Activated naive CD8-positive, alpha-beta T cell treated with anti-CD3 and anti-CD28 coated beads, Interleukin-2, amount 10 ng/mL, durations not matched to agents 7 days and 5 days (primary cell): ENCODE data around the gene CUL3. TPM values are rescaled to one million over a fixed set of nuclear protein-coding genes. Genes with fewer than 3 reads are reported as not detected.
"Not testable (repeated sequence)": the region's sequence is repeated elsewhere in the genome, so short reads cannot be mapped to it uniquely, and the experiment has no call there.

Source experiments
- ATAC-seq: fragments of 150-1000 bp; cut with Tn5 transposase; one replicate; pipeline ENCODE4 v1.10.0; 2021; ENCODE audit warnings: low read depth, moderate library complexity
- POLR2A ChIA-PET: fragments of 350-600 bp; sonication (Branson Sonifier 250); formaldehyde crosslinking; loops from one replicate; lab custom pipeline; 2021; ENCODE audit warnings: antibody characterized with exemption; lab: Charles Lee
- DNase-seq: peaks from one replicate; pipeline ENCODE4 v3.0.0; 2021
- H3K27ac Mint-ChIP-seq: one replicate; pipeline ENCODE4 v1.8.0; 2022; ENCODE audit warnings: mild to moderate bottlenecking, mixed read lengths
- H3K27me3 Mint-ChIP-seq: one replicate; pipeline ENCODE4 v1.8.0; 2022; ENCODE audit warnings: mild to moderate bottlenecking, moderate library complexity, mixed read lengths
- H3K36me3 Mint-ChIP-seq: one replicate; pipeline ENCODE4 v1.8.0; 2021; ENCODE audit warnings: mild to moderate bottlenecking, mixed read lengths
- H3K4me1 Mint-ChIP-seq: one replicate; pipeline ENCODE4 v1.8.0; 2021; ENCODE audit warnings: mixed read lengths
- H3K4me3 Mint-ChIP-seq: one replicate; pipeline ENCODE4 v1.8.0; 2022; ENCODE audit warnings: mild to moderate bottlenecking, moderate library complexity, mixed read lengths
- H3K9me3 Mint-ChIP-seq: one replicate; pipeline ENCODE4 v1.8.0; 2021; ENCODE audit warnings: mixed read lengths
- total RNA-seq, 2 experiments: library from RNA; stranded (reverse); gene quantifications; one replicate each; pipeline ENCODE4 v1.2.3, GENCODE V29; 2021

CUL3 gene
- total RNA-seq, 2 experiments from 2014 or later, result 78.4 to 81.5 TPM

DNA sequence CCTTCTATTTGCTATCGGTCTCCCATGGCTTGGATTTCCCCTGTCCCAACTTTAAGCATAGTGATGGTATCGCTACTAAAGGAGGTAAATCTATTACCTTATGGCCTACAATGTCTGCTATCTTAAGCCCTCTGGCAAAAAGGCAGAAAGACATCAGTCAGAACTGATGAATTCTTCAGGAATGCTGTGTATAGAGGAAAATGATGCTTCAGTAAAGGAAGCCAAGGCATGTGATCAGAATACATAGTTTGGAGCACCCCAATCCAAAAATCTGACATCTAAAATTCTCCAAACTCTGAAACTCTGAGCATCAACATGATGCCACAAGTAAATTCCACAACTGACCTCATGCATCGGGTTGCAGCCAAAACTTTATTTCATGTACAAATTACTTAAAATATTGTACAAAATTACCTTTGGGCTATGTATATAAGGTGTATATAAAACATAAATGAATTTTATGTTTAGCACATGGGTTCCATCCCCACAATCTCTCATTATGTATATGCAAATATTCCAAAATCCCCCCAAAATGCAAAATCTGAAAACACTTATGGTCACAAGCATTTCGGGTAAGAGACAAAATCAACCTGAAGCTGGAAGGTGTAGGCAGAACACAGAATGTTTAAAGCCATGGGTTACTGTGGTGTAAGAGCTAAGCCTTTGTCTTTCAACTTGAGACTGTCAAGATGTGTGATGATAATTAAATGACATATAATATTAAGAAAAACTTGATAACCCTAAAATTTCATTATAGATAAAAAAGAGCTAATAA is 66.2 kb downstream of the CUL3 start:
- H3K36me3 Mint-ChIP-seq, result peaks cover 18% of the 10 kb centered on the region
- ATAC-seq (no peak), DNase-seq (no peak)
- no peaks in the 10 kb centered on the region for H3K27me3 Mint-ChIP-seq
- POLR2A ChIA-PET, result interaction anchor here (1.0 to 1.6 kb wide), 2 partner anchors 31 to 66 kb away, joined by 4 to 5 read pairs; partner anchors contain the start of gene CUL3
- H3K9me3 Mint-ChIP-seq, result no peaks in the 10 kb centered on the region
- H3K27ac Mint-ChIP-seq, result no peak overlapping the region
- no peak overlapping the region for H3K4me3 Mint-ChIP-seq
- H3K4me1 Mint-ChIP-seq, result peaks cover 30% of the 10 kb centered on the region

DNA sequence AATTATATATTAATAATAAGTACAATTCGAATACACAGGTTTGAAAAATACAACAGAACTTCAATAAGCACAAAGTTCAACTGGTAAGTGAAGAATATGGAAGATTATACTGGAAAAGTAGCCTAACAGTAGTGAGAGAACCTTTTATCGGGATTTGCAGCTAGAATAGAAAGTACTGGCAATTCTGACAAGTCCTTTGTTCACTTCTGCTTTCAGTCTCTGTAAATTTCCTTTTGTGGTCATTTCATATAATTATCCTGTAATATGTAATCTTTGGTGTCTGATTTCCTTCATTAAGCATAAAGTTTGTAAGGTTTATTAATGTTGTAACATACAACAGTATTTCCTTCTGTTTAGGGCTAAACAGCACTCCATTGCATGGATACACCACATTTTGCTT is 67.2 kb downstream of the CUL3 start:
- Mint-ChIP-seq H3K27ac (no peak overlapping the region), H3K36me3 (peaks cover 22% of the 10 kb centered on the region)

DNA sequence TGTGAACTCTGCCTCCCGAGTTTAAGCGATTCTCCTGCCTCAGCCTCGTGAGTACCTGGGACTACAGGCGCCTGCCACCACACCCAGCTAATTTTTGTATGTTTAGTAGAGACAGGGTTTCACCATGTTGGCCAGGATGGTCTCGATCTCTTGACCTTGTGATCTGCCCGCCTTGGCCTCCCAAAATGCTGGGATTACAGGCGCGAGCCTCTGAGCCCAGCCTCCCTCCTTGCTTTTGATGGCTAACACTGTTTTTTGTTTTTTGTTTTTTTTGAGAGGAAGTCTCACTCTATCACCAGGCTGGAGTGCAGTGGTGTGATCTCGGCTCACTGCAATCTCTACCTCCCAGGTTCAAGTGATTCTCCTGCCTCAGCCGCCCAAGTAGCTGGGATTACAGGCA is 68.8 kb downstream of the CUL3 start:
- H3K4me1 Mint-ChIP-seq, result peaks cover 21% of the 10 kb centered on the region
- POLR2A ChIA-PET, DNase-seq, H3K27me3 Mint-ChIP-seq, ATAC-seq, H3K9me3 Mint-ChIP-seq, H3K4me3 Mint-ChIP-seq, H3K27ac Mint-ChIP-seq: not testable (repeated sequence)
- H3K36me3 Mint-ChIP-seq, result peaks cover 25% of the 10 kb centered on the region

More for the DNA sequence above, 67.2 kb downstream of the CUL3 start:
- DNase-seq (no peak), ATAC-seq (no peak)
- POLR2A ChIA-PET, result no interaction called here
- Mint-ChIP-seq H3K4me1 (peaks cover 21% of the 10 kb centered on the region), H3K27me3 (no peaks in the 10 kb centered on the region), H3K9me3 (no peaks in the 10 kb centered on the region), H3K4me3 (no peak overlapping the region)

DNA sequence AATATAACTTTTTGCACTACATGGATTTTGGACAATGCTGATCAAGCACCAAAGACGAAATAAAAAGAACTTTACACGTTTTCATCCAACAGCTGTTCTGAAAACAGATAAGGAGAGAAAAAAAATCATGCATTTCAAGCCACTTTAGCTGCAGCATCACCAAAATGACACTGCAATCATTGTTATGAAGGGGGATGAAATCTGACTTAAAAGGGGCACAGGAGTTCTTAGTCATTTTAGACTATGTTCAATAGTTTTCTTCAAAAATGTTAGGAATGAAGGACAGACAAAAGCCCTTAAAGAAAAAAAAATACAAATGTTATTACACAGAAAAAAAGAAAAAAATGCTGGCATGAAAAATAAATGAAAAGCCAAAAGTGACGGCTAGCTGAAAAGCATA is 71.2 kb downstream of the CUL3 start:
- H3K4me3 Mint-ChIP-seq, result no peak overlapping the region
- H3K9me3 Mint-ChIP-seq, result no peaks in the 10 kb centered on the region
- no peaks in the 10 kb centered on the region for H3K27me3 Mint-ChIP-seq
- ATAC-seq (no peak), DNase-seq (no peak)
- H3K36me3 Mint-ChIP-seq, result peaks cover 26% of the 10 kb centered on the region
- peaks cover 15% of the 10 kb centered on the region for H3K4me1 Mint-ChIP-seq
- POLR2A ChIA-PET, result no interaction called here
- H3K27ac Mint-ChIP-seq, result no peak overlapping the region

DNA sequence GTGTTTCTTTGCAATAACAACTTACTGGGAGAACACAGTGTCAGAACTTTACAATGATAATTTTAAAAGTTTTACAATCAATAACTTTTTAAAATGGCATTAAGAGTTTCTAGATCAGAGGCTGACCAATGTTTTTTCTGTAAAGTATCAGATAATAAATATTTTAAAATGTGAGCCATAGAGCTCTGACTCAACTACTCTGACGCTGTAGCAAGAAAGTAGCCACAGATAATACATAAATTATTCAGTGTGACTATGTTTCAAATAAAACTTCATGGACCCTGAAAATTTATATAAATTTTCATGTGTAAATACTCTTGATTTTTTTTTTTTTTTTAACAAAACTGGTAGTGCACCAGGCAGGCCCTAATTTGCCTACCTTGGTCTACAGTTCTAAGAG is 77.4 kb downstream of the CUL3 start:
- POLR2A ChIA-PET, result no interaction called here
- Mint-ChIP-seq H3K4me3 (no peak overlapping the region), H3K9me3 (no peaks in the 10 kb centered on the region), H3K27me3 (no peaks in the 10 kb centered on the region), H3K27ac (no peak overlapping the region), H3K36me3 (peaks cover 27% of the 10 kb centered on the region), H3K4me1 (peaks cover 5% of the 10 kb centered on the region)
- ATAC-seq, result no peak
- DNase-seq, result no peak

DNA sequence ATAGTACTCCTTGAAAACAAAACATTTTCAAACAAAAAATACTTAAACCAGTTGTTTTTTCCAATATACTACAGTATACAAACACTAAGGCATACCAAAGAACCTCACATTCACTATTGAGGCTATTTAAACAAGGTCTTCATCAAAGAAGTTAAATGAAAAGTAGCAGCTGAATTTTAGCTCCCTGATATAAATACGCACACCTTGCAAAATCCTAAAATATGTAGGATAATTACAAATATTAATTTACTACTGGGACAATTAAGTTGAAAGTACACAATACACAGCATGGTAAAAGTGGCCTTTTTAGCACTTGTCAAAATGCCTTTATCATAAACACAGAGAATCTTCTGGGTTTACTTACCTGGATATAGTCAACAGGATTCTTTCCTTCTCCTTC is 78.7 kb downstream of the CUL3 start:
- Mint-ChIP-seq H3K9me3 (no peaks in the 10 kb centered on the region), H3K27me3 (no peaks in the 10 kb centered on the region), H3K36me3 (peaks cover 31% of the 10 kb centered on the region), H3K4me1 (peaks cover 6% of the 10 kb centered on the region), H3K4me3 (no peak overlapping the region), H3K27ac (no peak overlapping the region)
- no peak for ATAC-seq
- no peak for DNase-seq
- POLR2A ChIA-PET, result no interaction called here

DNA sequence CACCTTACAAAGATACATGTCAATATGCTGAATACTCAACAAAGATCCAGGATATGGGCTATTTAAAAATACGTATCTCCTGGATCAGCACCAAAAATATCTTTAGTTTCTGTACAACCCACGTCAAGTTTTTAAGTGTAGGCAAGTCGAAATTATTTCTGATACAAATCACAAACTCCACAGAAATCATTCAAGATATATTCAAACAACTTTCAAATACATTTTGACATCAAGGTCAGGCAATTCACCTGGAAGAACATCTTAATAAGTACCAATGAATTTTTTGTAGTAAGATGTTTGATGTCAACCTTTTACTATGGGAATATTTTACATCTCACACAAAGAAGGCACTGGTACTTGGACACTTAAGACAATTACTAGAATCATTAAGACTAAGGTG is 86.2 kb downstream of the CUL3 start:
- Mint-ChIP-seq H3K27me3 (no peaks in the 10 kb centered on the region), H3K4me3 (no peak overlapping the region), H3K27ac (no peak overlapping the region), H3K36me3 (peaks cover 38% of the 10 kb centered on the region), H3K9me3 (no peaks in the 10 kb centered on the region), H3K4me1 (peaks cover 8% of the 10 kb centered on the region)
- DNase-seq, result no peak
- ATAC-seq, result no peak
- POLR2A ChIA-PET, result no interaction called here

DNA sequence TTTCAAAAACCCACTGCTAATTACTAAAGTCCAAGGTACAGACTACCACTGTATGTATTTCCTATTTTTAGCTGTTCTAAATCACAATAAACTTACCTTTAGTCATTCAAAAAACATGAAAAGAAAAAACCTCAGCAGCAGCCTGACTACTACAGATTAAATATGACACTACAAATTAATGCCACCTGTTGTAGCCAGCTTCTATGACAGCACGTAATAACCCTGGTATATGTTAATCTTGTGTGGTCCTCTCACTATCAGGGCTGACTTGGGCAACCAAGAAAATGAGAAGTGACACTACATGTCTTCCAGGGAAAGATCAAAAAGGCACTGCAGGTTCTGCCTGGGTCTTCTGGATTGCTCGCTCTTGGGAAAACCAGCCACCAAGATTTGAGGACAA is 92.6 kb downstream of the CUL3 start:
- Mint-ChIP-seq H3K4me3 (no peak overlapping the region), H3K36me3 (peaks cover 47% of the 10 kb centered on the region), H3K9me3 (peaks cover 14% of the 10 kb centered on the region), H3K4me1 (peaks cover 18% of the 10 kb centered on the region), H3K27ac (no peak overlapping the region), H3K27me3 (no peaks in the 10 kb centered on the region)
- POLR2A ChIA-PET, result no interaction called here
- no peak for ATAC-seq
- no peak for DNase-seq

DNA sequence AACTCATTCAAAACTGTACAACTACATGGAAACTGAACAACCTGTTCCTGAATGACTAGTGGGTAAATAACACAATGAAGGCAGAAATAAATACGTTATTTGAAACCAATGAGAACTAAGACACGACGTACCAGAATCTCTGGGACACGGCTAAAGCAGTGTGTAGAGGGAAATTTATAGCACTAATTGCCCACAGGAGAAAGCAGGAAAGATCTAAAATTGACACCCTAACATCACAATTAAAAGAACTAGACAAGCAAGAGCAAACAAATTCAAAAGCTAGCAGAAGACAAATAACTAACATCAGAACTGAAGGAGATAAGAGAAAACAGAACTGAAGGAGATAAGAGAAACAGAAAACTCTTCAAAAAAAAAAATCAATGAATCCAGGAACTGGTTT is 97.2 kb downstream of the CUL3 start:
- H3K27me3 Mint-ChIP-seq, POLR2A ChIA-PET, H3K4me3 Mint-ChIP-seq, ATAC-seq, H3K27ac Mint-ChIP-seq, DNase-seq: not testable (repeated sequence)
- H3K36me3 Mint-ChIP-seq, result peaks cover 53% of the 10 kb centered on the region
- H3K9me3 Mint-ChIP-seq, result peaks cover 14% of the 10 kb centered on the region
- peaks cover 20% of the 10 kb centered on the region for H3K4me1 Mint-ChIP-seq

DNA sequence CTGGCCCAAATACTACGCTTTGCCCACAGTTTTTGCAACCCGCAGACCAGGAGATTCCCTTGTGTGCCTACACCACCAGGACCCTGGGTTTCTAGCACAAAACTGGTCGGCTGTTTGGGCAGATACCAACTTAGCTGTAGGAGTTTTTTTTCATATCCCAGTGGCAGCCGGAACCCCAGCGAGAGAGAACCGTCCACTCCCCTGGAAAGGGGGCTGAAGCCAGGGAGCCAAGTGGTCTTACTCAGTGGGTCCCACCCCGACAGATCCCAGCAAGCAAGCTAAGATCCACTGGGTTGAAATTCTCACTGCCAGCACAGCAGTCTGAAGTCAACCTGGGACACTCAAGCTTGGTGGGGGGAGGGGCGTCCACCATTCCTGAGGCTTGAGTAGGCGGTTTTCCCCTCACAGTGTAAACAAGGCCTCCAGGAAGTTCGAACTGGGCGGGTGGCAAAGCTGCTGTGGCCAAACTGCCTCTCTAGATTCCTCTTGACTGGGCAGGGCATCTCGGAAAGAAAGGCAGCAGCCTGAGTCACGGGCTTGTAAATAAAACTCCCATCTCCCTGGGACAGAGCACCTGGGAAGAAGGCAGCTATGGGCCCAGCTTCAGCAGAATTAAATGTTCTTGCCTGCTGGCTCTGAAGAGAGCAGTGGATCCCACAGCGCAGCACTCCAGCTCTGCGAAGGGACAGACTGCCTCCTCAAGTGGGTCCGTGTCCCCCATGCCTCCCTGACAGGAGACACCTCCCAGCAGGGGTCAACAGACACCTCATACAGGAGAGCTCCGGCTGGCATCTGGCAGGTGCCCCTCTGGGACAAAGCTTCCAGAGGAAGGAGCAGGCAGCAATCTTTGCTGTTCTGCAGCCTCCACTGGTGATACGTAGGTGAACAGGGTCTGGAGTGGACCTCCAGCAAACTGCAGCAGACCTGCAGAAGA is 99.8 kb downstream of the CUL3 start:
- DNase-seq, H3K4me3 Mint-ChIP-seq, POLR2A ChIA-PET, H3K27ac Mint-ChIP-seq, ATAC-seq, H3K27me3 Mint-ChIP-seq: not testable (repeated sequence)
- Mint-ChIP-seq H3K36me3 (peaks cover 45% of the 10 kb centered on the region), H3K9me3 (peaks cover 14% of the 10 kb centered on the region), H3K4me1 (peaks cover 22% of the 10 kb centered on the region)

DNA sequence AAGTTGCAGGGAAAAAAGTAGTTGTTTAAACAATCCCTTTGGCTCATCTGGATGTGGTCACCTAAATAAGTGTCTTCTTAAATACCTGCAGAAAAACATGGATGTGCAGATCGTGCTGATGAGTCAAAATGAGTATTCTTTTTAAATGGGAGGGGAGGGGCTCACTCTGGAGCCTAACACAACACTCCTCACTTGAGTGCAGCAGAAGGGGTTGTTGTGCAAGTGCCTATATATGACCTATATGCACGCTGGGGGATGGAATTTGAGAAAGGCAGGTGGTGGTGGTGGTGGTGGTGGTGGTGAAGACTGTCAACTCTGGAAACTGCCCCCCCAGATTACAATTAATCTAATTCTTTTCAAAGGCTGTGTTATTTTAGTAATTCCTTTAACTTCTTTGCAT is 105.3 kb downstream of the CUL3 start:
- H3K27ac Mint-ChIP-seq, result no peak overlapping the region
- POLR2A ChIA-PET, result no interaction called here

DNA sequence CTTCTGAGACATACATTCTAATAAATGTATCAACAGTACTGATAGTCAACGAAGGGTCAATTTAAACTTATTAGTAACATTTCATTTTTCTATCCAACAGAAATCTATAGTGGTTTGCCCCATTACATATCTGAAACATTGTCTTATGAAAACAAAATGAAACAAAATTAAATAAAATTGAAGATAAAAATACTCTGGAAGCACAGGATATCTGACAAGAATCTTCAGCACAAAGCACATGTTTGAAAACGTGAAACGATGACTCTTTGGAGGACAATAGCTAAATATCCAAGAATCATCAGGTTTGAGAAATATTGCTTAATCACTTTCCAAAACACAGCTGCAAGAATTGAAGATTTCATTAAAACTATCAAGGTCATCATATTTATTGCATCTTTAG is 112.3 kb downstream of the CUL3 start:
- Mint-ChIP-seq H3K36me3 (peaks cover 26% of the 10 kb centered on the region), H3K9me3 (no peaks in the 10 kb centered on the region), H3K27ac (no peak overlapping the region), H3K4me1 (peaks cover 3% of the 10 kb centered on the region), H3K4me3 (no peak overlapping the region), H3K27me3 (no peaks in the 10 kb centered on the region)
- ATAC-seq (no peak), DNase-seq (no peak)
- POLR2A ChIA-PET, result no interaction called here

More for the DNA sequence above, 105.3 kb downstream of the CUL3 start:
- Mint-ChIP-seq H3K27me3 (no peaks in the 10 kb centered on the region), H3K36me3 (peaks cover 39% of the 10 kb centered on the region), H3K4me3 (no peak overlapping the region), H3K9me3 (no peaks in the 10 kb centered on the region), H3K4me1 (peaks cover 6% of the 10 kb centered on the region)
- no peak for DNase-seq
- no peak for ATAC-seq

DNA sequence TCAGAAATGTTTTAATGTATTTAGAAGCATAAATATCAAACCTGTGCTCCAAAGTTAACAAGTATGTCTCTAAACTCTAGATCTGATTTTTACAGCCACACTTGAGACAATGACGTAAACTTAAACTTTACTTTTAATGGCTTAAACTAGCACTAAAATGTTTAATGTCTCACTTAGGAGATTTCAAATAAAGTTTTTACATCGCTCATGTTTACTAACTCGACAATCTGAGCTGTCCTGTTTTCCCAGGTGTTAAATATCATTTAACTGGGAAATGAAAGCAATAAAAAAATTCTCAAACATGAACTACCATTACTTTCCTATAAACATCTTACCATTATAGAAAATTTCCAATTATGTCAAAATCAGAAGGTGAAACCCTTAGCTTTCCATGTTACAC is 113.0 kb downstream of the CUL3 start:
- Mint-ChIP-seq H3K4me1 (no peaks in the 10 kb centered on the region), H3K9me3 (no peaks in the 10 kb centered on the region), H3K27me3 (no peaks in the 10 kb centered on the region), H3K27ac (no peak overlapping the region), H3K36me3 (peaks cover 20% of the 10 kb centered on the region), H3K4me3 (no peak overlapping the region)
- POLR2A ChIA-PET, result no interaction called here
- no peak for DNase-seq
- no peak for ATAC-seq
